ENCODE results near the gene HS6ST2.

Gene HS6ST2

GRCh38 chrX:132842460-132843238 is 115.8 kb downstream of the HS6ST2 start:
- no peak for DNase-seq

GRCh38 chrX:132837967-132838366 is 120.5 kb downstream of the HS6ST2 start:
- no peak for DNase-seq

GRCh38 chrX:132837126-132837525 is 121.3 kb downstream of the HS6ST2 start:
- DNase-seq = no peak

- no peak for DNase-seq
Measured at GRCh38 chrX:132836471-132836870, 122.0 kb downstream of the HS6ST2 start.

- DNase-seq = no peak
Measured at GRCh38 chrX:132834741-132835140, 123.7 kb downstream of the HS6ST2 start.

GRCh38 chrX:132834109-132834508 is 124.3 kb downstream of the HS6ST2 start:
- DNase-seq = no peak

GRCh38 chrX:132833373-132833772 is 125.1 kb downstream of the HS6ST2 start:
- DNase-seq = peak in 1 of 2 experiments; percentile 66

- DNase-seq = peak in 1 of 2 experiments; percentile 40
Measured at GRCh38 chrX:132831336-132831973, 127.0 kb downstream of the HS6ST2 start.

GRCh38 chrX:132822634-132823012 is 135.8 kb downstream of the HS6ST2 start:
- DNase-seq = no peak

GRCh38 chrX:132821974-132822633 is 136.3 kb downstream of the HS6ST2 start:
- DNase-seq = no peak

- DNase-seq = no peak
Measured at GRCh38 chrX:132820675-132821074, 137.8 kb downstream of the HS6ST2 start.

- no peak for DNase-seq
Measured at GRCh38 chrX:132819711-132820264, 138.6 kb downstream of the HS6ST2 start.

- no peak for DNase-seq
Measured at GRCh38 chrX:132818638-132819037, 139.8 kb downstream of the HS6ST2 start.

- DNase-seq = no peak
Measured at GRCh38 chrX:132815643-132816042, 142.8 kb downstream of the HS6ST2 start.

- DNase-seq = no peak
Measured at GRCh38 chrX:132810964-132811712, 147.3 kb downstream of the HS6ST2 start.

- DNase-seq = no peak
Measured at GRCh38 chrX:132810488-132810887, 147.9 kb downstream of the HS6ST2 start.

GRCh38 chrX:132809581-132809980 is 148.8 kb downstream of the HS6ST2 start:
- no peak for DNase-seq

GRCh38 chrX:132807411-132808030 is 150.9 kb downstream of the HS6ST2 start:
- no peak for DNase-seq

- DNase-seq = no peak
Measured at GRCh38 chrX:132802033-132802432, 156.4 kb downstream of the HS6ST2 start.

- DNase-seq = no peak
Measured at GRCh38 chrX:132795181-132795580, 163.2 kb downstream of the HS6ST2 start.

GRCh38 chrX:132791714-132792113 is 166.7 kb downstream of the HS6ST2 start:
- no peak for DNase-seq

- DNase-seq = no peak
Measured at GRCh38 chrX:132790329-132790728, 168.1 kb downstream of the HS6ST2 start.
